HG03575 (cell line): Measurements from ENCODE around the gene FTCD.
"Not testable (repeated sequence)": the region's sequence is repeated elsewhere in the genome, so short reads cannot be mapped to it uniquely, and the experiment has no call there.

Experiments used
- ATAC-seq: cut with Tn5 transposase; IDR thresholded peaks from one replicate; pipeline ENCODE4 v1.9.1; 2021; ENCODE audit not compliant: unreplicated experiment, insufficient number of reproducible peaks, low FRiP score; ENCODE audit errors: extremely low read depth

The FTCD gene

DNA sequence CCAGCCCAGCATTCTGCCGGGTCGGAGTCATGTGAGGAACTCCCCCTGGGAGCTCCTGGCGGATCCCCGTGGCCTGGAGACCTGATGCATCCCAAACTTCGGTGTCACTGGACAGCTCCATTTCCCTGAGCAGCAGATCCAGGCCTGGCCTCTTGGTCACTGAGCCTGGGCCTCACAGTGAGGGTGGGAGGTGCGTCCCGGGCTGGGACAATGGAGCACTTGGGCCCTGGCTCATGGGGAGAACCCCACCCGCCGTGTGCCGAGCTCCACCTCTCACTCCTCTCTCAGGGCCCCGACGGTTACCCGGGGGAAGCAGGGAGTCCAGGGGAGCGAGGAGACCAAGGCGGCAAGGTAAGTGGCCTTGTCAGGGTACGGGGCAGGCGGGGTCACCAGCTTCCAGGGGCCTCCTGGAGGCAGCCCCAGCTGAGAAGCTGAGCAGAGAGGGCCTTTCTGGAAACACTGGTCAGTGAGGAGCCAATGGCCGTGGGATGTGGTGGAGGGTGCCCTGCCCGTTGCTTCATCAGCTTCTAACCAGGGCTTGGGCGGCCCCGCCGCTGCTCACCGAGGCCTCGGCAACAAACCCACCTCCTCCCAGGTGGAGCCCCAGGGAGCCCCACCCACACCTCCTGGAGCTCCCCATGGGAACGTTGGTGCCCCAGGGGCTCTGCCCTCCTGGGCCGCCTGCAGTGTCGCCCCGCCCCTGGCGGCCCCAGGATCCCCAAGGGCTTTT lies 37.6 kb downstream of the FTCD start:
- ATAC-seq: no peak

DNA sequence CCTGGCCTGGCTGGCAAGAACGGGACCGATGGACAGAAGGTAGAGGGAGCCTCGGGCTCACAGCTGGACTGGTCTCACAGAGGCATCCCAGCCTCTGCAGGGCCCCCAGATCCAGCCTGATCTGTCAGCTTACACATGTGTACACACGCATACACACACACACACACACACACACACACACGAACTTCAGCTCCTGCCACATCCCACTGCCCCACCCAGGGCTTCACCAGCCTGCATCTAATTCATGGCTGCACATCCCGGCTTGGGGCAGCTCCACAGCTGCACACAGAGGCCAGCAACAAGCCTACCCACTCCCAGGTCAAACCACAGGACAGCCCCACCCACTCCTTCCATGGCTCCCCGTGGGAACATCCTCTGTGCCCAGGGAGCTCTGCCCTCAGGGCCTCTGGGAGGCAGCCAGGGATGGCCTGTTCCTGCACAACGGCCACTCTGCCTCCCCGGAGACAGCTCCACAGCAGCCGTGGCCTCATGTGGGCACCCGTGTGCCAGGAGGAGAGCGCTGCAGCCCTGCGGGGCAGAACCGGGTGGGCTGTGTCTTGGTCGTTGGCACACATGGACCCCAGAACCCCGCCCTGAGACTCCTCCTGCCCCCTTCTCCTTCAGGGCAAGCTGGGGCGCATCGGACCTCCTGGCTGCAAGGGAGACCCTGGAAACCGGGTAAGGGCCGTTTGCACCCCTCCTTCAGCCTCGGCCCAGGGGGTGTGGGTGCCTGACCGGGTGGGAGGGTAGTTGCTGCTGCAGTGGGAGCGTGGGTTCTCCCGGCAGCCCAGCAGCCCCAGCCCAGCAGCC lies 38.4 kb downstream of the FTCD start:
- no peak for ATAC-seq

DNA sequence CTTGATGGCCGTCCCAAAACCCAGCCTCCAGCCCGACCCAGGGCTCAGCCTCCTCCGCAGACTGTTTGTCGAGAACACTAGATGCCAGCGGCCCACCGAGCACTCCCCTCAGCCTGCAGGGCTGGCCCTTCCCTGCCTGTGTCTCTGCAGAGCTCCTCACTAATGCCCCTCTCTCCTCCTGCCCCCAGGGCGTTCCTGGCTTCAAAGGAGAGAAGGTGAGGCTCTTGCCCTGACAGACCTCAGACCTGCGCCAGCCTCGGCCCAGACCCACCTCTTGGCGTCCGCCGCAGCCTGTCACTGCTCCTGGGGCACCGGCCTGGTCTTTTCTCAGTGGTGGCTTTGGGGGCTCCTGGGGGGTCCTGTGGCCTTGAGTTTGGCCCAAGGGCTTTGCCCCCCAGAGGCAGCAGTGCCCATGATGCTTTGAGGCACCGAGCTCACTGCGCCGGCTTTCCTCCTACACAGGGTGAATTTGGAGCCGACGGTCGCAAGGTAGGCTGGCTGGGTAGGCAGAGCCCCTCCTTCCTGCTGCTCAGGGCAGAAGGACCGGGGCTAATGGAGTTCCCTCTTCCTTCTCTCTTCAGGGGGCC lies 39.1 kb downstream of the FTCD start:
- ATAC-seq: no peak

DNA sequence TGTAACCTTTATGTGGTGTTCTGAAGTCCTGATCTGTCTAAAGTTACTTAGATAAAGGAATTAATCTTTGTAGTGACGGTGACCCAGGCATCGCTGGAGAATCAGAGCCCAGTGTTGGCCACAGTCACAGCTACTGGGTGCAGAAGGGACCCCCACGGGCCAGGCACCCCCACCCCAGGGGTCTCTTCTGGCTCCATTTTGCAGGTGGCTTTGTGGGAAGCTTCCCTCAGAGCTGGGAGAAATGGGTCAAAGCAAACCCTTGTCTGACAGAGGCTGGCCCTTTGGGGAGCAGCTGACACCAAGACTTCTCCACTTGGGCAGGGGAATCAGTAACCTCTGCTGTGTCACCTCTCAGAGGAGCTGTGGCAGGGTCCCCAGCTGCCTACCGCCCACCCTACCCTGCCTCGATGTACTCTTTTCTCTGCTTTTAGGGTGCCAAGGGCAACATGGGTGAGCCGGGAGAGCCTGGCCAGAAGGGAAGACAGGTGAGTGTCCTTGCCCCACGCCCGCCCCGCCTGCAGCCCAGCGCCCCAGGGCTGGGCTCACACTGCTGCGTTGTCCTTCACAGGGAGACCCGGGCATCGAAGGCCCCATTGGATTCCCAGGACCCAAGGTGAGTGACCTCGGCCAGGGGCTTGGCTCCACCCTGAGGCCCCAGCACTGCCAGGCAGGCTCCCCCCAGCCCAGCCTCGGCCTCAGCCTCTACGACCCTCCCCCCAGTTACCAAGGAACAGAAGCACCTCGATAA lies 39.8 kb downstream of the FTCD start:
- ATAC-seq: no peak

DNA sequence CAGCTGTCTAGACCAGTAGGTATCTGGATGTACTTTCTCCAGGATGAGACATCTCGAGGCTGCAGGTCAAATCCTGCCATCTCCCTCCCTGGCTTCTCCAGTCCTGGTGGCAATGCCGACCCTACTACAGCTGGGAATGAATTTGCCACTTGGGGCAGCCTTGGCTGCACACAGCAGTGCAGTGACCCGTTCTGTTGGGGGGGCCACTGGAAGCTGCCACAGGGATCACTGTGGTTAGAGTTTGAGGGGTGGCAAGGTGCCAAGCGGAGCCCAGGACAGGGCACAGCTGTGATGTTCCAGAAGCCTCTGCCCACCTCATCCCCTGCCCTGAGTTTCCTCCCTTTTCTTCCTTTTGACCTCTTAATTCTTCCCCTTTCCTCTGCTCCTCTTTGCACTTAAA lies 40.4 kb downstream of the FTCD start:
- ATAC-seq: no peak

DNA sequence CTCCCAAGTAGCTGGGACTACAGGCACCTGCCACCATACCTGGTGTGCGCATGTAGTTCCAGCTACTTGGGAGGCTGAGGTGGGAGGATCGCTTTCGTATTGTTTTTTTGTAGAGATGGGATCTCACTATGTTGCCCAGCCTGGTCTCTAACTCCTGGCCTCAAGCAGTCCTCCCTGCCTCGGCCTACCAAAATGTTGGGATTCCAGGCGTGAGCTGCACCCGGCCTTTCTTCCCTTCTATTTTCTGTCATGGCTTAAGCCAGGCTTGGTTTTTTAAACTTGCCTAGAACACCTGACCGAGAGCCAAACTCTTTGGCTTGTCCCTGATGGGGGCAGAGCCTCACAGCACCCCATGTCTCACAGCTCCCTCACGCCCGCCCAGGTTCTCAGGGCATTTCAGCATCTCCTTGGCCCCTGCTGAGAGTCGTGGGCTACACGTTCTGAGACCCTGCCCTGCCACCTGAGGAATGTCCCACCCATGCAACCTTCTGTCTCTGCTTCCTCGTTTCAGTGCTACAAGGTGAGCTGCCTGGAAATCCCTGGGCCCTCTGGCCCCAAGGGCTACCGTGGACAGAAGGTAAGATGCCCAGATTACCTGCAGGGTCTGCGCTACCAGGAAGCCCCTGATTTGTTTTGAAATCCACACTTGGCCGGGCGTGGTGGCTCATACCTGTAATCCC lies 41.7 kb downstream of the FTCD start:
- no peak for ATAC-seq

DNA sequence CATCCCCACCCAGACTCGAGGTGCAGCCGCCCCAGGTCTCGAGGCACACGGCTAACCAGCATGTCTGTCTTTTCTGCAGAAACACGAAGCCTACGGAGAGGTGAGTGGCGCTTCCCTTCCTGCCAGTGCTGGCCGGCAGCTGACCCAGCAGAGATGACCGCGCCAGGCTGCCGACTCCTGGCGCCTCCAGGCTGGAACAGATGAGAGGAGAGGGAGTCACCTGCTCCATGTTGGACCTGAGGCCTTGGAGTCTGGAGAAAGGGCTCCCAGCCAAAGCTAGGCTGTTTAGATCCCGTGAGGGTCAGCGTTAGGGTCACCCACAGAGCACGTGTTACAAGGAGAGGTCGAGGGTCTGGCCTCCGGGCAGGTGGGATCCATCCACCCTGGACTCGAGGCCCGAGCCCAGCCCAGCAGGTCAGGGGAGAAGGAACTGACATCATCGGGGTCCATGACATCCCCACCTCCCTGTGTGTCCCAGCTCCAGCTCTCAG lies 42.6 kb downstream of the FTCD start:
- ATAC-seq: no peak

DNA sequence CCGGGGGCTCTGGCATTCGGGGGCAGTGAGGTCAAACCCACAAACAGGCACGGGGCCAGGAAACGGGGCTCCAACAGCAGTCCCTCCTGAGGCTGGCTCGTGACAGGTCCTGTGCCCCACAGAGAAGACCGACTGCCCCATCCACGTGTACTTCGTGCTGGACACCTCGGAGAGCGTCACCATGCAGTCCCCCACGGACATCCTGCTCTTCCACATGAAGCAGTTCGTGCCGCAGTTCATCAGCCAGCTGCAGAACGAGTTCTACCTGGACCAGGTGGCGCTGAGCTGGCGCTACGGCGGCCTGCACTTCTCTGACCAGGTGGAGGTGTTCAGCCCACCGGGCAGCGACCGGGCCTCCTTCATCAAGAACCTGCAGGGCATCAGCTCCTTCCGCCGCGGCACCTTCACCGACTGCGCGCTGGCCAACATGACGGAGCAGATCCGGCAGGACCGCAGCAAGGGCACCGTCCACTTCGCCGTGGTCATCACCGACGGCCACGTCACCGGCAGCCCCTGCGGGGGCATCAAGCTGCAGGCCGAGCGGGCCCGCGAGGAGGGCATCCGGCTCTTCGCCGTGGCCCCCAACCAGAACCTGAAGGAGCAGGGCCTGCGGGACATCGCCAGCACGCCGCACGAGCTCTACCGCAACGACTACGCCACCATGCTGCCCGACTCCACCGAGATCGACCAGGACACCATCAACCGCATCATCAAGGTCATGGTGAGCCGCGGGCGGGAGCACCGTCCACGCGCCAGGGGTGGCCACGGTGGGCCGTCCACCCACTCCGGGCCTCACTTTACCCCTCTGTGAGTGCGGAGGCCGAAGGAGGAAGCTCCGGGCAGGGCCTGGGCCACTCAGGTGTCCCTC lies 43.3 kb downstream of the FTCD start:
- no peak for ATAC-seq

DNA sequence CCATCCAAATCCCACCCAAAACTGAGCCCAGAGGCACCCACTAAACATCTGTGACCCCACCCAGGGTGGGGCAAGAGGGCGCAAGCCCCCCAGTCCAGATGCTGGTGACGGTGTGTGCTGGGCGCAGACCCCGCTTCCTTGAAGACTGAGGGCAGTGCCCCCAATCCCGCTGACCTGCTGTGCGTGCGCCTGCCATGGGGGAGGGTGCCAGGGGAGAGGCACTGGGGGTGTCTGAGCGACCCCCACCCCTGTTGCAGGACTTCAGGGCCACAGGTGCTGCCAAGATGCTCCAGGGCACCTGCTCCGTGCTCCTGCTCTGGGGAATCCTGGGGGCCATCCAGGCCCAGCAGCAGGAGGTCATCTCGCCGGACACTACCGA lies 44.2 kb downstream of the FTCD start:
- no peak for ATAC-seq

DNA sequence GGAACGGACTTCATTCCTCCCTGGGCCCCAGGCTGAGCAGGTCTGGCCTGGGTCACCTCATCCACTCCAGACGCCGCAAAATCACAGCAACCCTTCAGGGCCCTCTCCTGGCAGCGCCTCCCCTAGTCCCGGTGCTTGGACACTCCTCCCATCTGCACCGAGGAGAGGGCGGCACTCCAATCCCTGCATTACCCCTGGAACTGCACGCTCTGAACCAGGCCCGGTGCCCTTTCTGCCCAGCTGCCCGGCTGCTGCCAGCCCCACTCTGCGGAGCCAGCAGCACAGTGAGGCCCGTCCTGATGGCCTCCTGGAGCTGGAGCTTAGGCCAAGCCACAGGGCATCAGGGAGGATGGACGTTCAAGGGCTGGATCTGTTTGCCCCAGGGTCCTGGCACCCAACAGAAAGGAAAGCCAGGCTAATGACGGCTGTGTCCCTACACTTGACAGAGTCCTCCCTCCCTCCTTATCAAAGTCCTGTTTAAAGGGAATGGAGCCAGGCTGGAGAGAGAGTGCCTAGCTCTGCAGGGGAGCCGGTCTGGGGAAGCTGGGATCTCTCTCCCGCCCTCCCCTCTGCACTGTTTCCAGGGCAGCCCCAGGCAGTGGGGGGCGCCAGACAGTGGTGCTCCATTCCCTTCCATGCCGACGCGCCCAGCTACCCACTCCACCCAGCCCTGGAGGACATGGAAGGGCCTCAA lies 44.7 kb downstream of the FTCD start:
- no peak for ATAC-seq

DNA sequence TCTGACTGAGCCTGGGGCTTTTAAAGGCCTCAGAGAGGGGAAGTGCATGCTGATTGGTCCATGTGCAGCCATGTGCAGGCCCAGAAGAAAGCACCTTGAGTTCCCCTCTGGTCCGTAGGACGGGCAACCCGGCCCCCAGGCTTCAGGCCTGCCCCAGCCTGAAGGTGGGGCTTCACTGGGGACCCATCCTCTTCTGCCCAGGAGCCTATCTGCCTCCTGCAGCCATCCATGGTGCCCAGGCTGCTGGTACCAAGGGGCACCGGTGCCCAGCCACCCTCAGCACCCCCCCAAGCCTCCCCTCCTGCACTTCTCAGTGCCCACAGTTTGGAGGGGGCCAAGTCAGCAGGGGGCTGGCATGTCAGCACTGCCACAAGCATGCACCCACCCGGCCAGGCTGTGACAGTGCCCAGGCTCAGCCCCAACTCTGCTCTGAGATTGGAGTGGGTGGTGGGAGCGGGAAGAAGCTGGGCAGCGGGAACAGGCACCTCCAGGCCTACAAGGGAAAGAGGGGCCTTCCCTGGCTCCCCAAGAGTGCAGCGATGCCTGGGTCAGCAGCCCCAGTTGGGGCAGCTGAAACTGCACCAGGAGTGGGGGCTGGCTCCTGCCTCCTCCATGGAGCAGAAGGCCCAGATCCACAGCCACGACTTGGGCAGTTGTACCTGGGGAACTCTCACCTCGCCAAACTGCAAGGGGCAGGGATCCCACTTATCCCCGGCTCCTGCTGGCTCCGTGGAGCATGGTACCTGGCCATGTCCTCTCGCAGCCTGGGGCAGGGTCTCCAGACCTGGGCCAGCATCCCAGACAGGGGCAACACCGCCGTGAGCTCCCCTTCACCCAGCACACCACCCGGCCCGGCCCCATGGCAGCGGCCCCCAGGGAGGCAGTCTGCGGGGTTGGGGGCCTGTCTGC lies 45.8 kb downstream of the FTCD start:
- no peak for ATAC-seq

DNA sequence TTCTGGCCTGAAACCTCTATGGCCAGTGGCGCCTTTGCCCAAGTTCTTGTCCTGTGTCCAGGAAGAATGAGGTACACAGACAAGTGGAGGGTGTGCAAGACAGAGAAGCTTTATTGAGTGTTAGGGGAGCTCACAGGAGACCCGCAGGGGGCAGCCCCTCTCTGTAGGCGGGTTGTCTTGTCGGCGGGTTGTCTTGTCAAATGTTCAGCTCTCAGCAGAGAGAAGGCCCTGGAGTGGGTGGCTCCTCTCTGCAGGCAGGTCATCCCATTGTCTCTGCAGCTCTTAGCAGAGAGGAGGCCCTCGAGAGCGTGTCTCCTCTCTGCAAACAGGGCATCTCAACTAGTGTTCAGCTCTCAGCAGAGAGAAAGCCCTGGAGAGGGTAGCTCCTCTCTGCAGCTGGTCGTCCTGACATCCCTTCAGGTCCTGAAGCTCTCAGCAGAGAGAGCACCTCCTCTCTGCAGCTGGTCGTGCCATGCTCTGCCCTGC lies 46.5 kb downstream of the FTCD start:
- ATAC-seq: no peak

DNA sequence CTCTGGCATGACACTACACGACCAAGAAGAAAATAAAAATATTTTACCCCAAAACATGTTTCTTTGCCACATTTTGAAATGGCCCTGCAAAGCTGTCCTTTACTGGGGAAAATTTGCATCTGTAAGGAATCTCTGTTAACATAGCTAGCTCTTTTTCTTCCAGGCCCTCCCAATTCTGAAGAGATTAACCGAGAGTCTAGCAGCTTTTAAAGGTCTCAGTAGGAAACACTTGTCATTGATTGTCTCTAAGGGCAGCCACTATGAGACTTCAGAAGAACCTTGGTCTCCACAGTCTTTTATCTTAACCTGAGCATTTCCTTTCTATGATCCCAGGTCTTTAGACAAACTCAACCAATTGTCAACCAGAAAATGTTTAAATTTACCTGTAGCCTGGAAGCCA lies 48.0 kb downstream of the FTCD start:
- not testable (repeated sequence) for ATAC-seq

DNA sequence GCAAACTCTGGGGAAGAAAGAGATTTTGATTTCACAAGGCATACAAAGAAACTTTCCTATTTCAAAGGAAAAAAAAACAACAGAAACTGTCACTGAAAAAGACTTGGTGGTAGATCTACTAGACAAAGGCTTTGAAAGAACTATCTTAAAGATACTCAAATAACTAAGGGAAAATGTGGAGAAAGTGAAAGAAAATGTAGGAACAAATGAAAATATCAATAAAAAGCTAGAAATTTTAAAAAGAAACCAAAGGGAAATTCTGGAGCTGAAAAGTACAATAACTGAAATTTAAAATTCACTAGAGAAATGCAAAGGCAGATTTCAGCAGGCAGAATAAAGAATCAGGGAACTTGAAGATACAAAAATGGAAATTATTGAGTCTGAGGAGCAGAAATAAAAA lies 51.3 kb downstream of the FTCD start:
- ATAC-seq: no peak

DNA sequence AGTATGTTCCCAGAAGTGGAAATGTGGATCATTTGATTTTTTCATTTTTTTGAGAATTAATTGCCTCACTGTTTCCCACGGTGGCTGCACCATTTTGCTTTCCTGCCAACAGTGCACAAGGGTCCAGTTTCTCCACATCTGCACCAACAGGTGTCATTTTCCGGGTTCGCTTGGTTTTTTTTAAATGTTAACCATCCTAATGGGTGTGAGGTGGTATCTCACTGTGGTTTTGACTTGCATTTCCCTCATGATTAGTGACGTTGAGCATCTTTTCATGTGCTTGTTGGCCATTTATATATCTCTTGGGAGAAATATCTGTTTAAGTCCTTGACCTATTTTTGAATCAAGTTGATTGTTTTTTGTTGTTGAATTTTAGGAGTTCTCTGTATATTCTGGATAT lies 54.5 kb downstream of the FTCD start:
- ATAC-seq: no peak

DNA sequence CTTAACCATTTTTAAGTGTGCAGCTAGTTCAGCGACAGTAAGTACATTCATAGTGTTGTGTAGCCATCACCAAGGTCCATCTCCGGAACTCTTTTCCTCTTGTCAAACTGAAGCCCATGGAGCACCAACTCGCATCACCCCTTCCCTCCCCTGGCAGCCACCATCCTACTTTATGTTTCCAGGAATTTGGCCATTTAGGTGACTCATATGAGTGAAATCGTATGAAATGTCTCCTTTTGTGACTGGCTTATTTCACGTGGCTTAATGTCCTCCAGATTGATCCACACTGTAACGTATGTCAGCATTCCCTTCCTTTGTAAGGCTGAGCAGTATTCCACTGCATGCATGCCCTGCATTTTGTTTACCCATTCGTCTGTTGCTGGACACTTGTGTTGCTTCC lies 55.0 kb downstream of the FTCD start:
- no peak for ATAC-seq
